GM19468 (cell line): ENCODE results near the gene SRC.

Experiments used
- ATAC-seq: cut with Tn5 transposase; IDR thresholded peaks from one replicate; pipeline ENCODE4 v1.9.1; 2021; ENCODE audit warnings: mild to moderate bottlenecking, moderate library complexity, moderate number of reproducible peaks; ENCODE audit not compliant: unreplicated experiment; ENCODE audit errors: extremely low read depth

SRC gene

GRCh38 chr20:37419307-37419706 is 73.4 kb downstream of the SRC start:
- no peak for ATAC-seq

DNA sequence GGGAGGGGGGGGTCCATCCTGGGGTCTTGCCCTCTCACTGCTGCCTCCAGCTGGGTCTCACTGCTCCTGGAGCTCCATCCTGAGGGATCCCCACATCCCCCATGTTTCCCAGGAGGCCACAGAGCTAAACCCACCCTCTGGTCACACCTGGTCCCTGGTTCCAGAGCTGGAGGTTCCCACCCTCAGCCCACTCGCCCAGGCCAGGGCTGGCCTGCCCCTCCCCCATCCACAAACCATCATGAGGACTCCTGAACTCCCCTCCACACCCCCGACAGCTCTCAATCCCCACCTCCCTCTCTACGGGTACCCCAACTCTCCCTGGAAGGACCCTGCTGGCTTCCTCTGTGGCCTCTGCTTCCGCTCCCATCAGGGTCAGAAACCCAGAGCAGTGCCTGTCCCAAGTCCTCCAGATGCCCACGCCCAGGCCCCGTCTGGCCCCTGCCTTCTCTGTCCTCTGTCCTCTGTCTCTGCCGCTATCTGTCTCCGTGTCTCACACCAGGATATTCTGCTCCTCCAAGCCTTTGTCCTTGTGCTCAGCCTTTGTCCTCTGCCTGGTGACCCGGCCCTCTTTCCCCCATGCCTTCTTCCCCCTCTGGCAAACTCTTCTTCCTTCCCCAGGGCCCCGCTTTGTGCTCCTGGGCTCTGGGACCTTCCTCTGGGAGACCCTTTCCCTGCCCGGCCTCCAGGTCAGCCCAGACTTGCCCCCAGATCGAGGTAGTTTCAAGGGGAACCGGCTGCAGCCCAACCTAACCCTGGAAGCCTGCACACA is 74.0 kb downstream of the SRC start:
- no peak for ATAC-seq

DNA sequence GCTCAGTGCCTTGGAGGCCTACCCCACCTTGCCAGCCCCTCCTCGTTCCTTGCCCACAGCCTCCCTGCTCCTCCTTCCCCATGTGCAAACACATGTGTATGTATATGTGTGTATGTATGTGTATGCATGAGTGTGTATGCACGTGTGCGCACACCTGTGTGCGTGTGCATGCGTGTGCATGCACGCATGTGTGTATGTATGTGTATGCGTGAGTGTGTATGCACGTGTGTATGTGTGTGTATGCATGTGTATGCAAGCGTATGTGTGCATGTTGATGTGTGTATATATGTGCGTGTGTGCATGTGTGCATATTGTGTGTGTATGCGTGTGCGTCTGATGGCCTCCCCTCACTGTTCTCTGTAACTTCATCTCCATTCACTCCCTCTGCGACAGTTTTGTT is 74.7 kb downstream of the SRC start:
- no peak for ATAC-seq

DNA sequence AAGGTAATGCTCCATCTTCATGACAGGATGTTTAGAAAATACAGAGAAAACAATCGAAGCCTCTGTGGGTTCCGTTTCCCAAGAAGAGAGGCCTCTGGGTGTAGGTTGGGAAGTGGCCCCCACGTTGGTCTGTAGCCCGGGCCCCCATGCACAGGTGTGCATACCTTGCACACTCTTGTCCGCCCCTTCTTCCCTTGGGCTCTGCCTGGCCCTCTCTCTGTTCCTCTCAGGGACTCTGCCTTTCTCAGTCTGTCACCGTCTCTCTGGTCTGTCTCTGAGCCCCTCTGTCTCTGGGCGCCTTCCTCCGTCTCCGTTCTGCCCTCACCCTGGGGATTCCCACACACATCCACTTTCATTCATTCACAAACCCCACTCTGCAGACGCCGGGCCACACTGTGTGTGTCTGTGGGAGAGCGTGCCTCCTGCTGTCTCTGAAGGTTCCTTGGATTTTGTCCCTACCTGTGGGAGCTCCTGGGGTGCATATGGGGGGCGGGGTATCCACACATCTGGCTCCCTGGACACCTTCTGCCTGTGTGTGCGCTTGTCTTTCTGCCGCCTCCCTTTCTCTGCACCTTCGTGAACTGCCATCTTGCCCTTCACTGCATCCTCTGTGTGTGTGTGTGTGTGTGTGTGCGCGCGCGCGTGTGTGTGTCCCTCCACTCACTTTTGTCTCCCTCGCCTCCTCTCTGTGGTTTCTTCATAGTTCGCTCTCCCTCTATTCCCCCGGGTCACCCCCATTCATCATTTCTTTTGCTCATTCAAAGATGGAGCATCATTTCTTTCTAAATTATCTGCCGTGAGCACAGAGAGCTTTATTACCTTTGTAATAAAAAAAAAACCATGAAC is 75.3 kb downstream of the SRC start:
- no peak for ATAC-seq

GRCh38 chr20:37421988-37422387 is 76.0 kb downstream of the SRC start:
- no peak for ATAC-seq

GRCh38 chr20:37422791-37423286 is 76.9 kb downstream of the SRC start:
- no peak for ATAC-seq

DNA sequence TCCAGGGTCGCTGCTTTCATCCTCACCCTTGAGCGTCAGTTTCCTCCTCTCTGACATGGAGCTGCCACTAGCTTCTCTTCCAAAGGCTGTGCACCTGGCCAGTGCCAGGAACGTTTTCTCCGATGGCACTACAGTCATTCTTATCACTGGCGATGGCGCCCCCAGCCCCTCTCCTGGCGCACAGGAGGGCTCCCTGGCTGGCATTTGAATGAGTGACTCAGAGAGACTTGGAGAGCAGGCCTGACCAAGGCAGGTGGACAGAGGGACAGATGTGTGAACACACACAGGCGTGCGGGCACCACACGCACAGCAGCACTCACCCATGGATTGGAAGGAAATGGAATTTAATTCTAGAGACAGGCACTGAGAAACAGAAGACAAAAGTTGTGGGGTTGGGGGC is 77.6 kb downstream of the SRC start:
- ATAC-seq: no peak

GRCh38 chr20:37424062-37424851 is 78.3 kb downstream of the SRC start:
- no peak for ATAC-seq

DNA sequence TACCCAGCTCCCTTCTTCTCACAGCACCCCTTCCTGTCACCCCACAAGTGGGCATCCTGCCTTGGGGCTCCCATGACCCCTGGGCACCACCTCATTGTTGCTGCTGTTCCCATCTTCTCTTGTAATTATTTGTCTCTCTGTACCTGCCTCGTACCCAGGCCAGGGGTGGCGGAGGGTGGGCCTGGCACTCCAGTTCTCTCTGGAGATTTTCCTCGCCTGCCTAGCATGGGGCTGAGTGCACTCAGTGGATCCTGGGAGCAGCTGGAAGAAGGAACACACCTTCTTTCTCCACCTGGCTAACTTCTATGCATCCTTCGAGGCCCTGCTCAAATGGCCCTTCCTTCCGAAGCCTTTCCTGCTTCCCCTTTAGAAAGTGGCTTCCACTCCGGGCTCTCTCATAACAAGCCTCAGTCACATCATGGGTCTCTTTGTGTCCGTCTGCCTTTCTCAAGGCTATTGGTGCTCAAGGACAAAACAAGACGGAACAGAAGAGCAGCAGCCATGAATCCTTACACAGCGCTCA is 79.2 kb downstream of the SRC start:
- no peak for ATAC-seq

- ATAC-seq: no peak
These were observed 80.2 kb downstream of the SRC start for GRCh38 chr20:37426106-37426505.

DNA sequence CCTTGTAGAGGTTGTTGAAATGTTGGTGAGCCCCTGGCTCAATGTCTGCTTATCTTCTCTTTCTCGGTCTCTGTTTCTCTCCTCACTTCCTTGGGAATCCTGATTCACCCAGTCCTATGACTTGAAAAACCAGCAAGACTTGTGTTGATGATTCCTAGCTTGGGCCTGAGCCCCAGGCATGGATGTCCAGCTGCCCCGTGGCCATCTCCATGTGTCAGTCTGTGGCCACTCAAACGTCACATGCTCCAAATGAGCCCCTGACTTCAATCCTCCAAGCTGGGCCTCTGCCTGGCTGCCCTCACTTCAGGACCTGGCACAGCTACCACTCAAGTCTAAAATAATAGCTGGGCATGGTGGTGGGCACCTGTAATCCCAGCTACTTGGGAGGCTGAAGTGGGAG is 81.0 kb downstream of the SRC start:
- no peak for ATAC-seq

- no peak for ATAC-seq
These were observed 84.1 kb downstream of the SRC start for GRCh38 chr20:37430044-37430443.

GRCh38 chr20:37430778-37431460 is 85.0 kb downstream of the SRC start:
- ATAC-seq: no peak

- no peak for ATAC-seq
These were observed 85.8 kb downstream of the SRC start for GRCh38 chr20:37431786-37432185.

DNA sequence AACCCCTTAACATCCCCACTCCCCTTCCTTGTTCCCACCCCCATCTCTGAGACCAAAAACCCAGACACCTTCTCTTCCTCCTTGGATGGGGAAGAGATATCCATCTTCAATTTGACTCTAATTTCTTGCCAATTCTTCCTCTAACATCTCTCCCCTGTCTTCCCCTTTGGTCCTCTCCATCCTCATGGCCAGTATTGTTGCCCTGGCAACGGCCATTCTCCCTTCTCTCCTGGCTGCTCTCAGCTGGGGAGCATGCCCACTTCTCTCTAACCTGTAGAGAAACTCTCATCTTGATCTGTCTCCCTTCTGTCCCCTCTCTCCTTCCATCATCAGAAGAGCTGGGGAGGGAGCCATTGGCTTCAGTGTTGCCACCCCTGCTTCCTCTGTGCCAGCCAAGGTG is 86.7 kb downstream of the SRC start:
- no peak for ATAC-seq

DNA sequence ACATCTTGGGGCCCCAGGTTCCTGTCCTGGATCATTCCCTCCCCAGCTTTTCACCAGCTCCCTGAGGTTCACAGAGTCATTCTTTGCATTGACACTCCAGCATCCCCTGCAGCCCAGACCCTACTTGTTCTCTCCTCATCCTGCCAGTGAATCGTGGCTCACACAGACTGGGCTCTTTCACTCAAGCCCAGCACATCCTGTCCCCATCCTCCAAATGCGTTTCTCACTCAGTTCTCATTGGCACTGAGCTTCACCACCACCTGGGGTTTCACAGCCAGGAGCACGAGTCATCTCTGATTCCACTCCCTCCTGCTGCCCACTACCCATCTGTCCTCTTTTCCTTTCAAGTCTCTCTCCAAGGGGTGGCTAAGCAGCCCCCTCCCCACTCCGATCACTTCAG is 89.7 kb downstream of the SRC start:
- no peak for ATAC-seq

DNA sequence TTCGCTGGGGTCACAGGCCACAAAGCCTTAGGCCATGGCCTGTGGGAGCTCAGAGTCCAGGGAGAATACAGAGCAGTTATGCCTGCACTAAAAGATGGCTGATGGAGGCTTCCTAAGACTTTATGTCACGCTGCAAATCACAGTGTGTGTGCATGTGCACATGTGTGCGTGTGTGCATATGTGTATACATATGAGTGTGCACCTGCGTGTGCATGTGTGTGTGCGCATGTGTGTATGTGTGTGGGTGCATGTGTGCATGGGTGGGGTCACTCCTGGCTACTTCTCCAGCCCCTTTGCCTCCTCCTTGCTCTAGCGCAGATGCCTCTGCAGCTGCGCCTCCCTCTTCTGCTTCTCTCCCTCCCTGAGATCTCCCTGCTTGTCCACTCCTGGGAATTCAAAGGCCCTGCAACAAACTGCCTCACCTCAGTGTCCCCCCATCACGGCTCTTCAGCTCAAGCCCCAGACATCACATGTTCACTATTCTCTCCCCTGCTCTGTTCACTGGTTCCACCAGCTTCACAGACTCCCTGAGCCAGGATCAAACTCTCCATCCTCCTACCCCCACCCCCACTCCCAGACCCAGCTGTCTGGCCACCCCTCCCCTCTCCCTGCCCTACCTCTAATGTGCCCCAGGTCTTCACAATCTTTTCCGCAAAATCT is 90.7 kb downstream of the SRC start:
- ATAC-seq: no peak

- no peak for ATAC-seq
These were observed 91.7 kb downstream of the SRC start for GRCh38 chr20:37437676-37438075.

- no peak for ATAC-seq
These were observed 92.7 kb downstream of the SRC start for GRCh38 chr20:37438464-37439222.
